HepG2 (cell line): Measurements from ENCODE around the gene FMNL1. TPM values are rescaled to one million over a fixed set of nuclear protein-coding genes. Genes with fewer than 3 reads are reported as not detected.

Source experiments
- BRCA1 ChIP-seq: sonication (generic); formaldehyde crosslinking; IDR thresholded peaks from 2 replicates; pipeline ENCODE4 v1.4.0; 2020; ENCODE audit warnings: missing genetic modification reagents
- GLI4 ChIP-seq: sonication (generic); formaldehyde crosslinking; IDR thresholded peaks from 2 replicates; pipeline ENCODE4 v1.5.1; 2020; ENCODE audit warnings: missing genetic modification reagents, mild to moderate bottlenecking, moderate library complexity, borderline replicate concordance
- ISX ChIP-seq: sonication (generic); formaldehyde crosslinking; conservative IDR thresholded peaks from 2 replicates; pipeline ENCODE4 v1.5.0; 2020; ENCODE audit warnings: missing genetic modification reagents
- NRL ChIP-seq: sonication (generic); formaldehyde crosslinking; IDR thresholded peaks from 2 replicates; pipeline ENCODE4 v1.5.0; 2020; ENCODE audit warnings: missing genetic modification reagents, mild to moderate bottlenecking, moderate library complexity, borderline replicate concordance
- PHF20 ChIP-seq: sonication (generic); formaldehyde crosslinking; IDR thresholded peaks from 2 replicates; pipeline ENCODE4 v1.5.0; 2020; ENCODE audit warnings: mild to moderate bottlenecking, missing genetic modification reagents
- PRDM15 ChIP-seq: sonication (generic); formaldehyde crosslinking; IDR thresholded peaks from 2 replicates; pipeline ENCODE4 v1.4.0; 2020; ENCODE audit warnings: missing genetic modification reagents
- RFX3 ChIP-seq: IDR thresholded peaks from 2 replicates; pipeline ENCODE4 v1.6.1; 2016; ENCODE audit warnings: missing biosample characterization, missing genetic modification reagents
- ZNF616 ChIP-seq: sonication (generic); formaldehyde crosslinking; IDR thresholded peaks from 2 replicates; pipeline ENCODE4 v1.5.0; 2020; ENCODE audit warnings: low read depth, mild to moderate bottlenecking, missing genetic modification reagents
- ZNF687 ChIP-seq: sonication (generic); formaldehyde crosslinking; IDR thresholded peaks from 2 replicates; pipeline ENCODE4 v1.5.1; 2020; ENCODE audit warnings: mild to moderate bottlenecking, missing genetic modification reagents, moderate library complexity
- ZNF724P ChIP-seq: sonication (generic); formaldehyde crosslinking; IDR thresholded peaks from 2 replicates; pipeline ENCODE4 v1.8.0; 2022; ENCODE audit warnings: missing genetic modification reagents, borderline replicate concordance
- ZSCAN22 ChIP-seq: sonication (generic); formaldehyde crosslinking; IDR thresholded peaks from 2 replicates; pipeline ENCODE4 v1.4.0; 2020; ENCODE audit warnings: mild to moderate bottlenecking, missing genetic modification reagents
- polyA plus RNA-seq, 8 experiments: library from polyadenylated mRNA; depleted of rRNA in 3 of 8; stranded (reverse) in 7 of 8; unstranded in 1 of 8; fragments of >200 nt; fragmentation: Illumina TruSeq in 4 of 8; extraction: Trizol in 4 of 8; gene quantifications; 2 replicates each; pipeline versions ENCODE4 v1.2.1 to v1.2.3, GENCODE V29; 2011 to 2016; ENCODE audit warnings: low read depth in 4 of 8, missing spikeins in 1 of 8, mixed read lengths in 1 of 8; ENCODE audit not compliant: insufficient read depth in 1 of 8
- total RNA-seq, 5 experiments: library from RNA; depleted of rRNA; stranded (reverse); fragments of >200 nt; fragmentation: Illumina TruSeq; extraction: Trizol; gene quantifications; 2 replicates each; pipeline ENCODE4 v1.2.3, GENCODE V29; 2016; ENCODE audit warnings: low read depth in 1 of 5
- TF ChIP-seq, protein P1 (sequence below): sonication (generic); formaldehyde crosslinking; IDR thresholded peaks from 2 replicates; pipeline ENCODE4 v1.5.0; 2020; ENCODE audit warnings: mild to moderate bottlenecking, missing genetic modification reagents, moderate library complexity
- TF ChIP-seq, protein P2 (sequence below): sonication (generic); formaldehyde crosslinking; IDR thresholded peaks from 2 replicates; pipeline ENCODE4 v1.4.0; 2020; ENCODE audit warnings: missing genetic modification reagents
- TF ChIP-seq, protein P3 (sequence below): sonication (generic); formaldehyde crosslinking; IDR thresholded peaks from 2 replicates; pipeline ENCODE4 v1.8.0; 2022; ENCODE audit warnings: missing genetic modification reagents, mild to moderate bottlenecking, inconsistent platforms, borderline replicate concordance

The FMNL1 gene
- total and polyA plus RNA-seq, 2 of the 13 experiments (the other 11 are each of a cell fraction or from before 2014, with no cell fraction given) = 0.53 to 0.70 TPM

GRCh38 chr17:45235416-45236281 lies 14.0 kb downstream of the FMNL1 start (continued):
- TF ChIP-seq NRL (CRISPR knock-in tag) = peak; percentile 45; the same call in 1 of the 2 replicates
- TF ChIP-seq PHF20 (CRISPR knock-in tag) = no peak
- TF ChIP-seq, protein P1, sequence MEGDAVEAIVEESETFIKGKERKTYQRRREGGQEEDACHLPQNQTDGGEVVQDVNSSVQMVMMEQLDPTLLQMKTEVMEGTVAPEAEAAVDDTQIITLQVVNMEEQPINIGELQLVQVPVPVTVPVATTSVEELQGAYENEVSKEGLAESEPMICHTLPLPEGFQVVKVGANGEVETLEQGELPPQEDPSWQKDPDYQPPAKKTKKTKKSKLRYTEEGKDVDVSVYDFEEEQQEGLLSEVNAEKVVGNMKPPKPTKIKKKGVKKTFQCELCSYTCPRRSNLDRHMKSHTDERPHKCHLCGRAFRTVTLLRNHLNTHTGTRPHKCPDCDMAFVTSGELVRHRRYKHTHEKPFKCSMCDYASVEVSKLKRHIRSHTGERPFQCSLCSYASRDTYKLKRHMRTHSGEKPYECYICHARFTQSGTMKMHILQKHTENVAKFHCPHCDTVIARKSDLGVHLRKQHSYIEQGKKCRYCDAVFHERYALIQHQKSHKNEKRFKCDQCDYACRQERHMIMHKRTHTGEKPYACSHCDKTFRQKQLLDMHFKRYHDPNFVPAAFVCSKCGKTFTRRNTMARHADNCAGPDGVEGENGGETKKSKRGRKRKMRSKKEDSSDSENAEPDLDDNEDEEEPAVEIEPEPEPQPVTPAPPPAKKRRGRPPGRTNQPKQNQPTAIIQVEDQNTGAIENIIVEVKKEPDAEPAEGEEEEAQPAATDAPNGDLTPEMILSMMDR (CRISPR knock-in tag) = peak; percentile 85
- TF ChIP-seq, protein P2, sequence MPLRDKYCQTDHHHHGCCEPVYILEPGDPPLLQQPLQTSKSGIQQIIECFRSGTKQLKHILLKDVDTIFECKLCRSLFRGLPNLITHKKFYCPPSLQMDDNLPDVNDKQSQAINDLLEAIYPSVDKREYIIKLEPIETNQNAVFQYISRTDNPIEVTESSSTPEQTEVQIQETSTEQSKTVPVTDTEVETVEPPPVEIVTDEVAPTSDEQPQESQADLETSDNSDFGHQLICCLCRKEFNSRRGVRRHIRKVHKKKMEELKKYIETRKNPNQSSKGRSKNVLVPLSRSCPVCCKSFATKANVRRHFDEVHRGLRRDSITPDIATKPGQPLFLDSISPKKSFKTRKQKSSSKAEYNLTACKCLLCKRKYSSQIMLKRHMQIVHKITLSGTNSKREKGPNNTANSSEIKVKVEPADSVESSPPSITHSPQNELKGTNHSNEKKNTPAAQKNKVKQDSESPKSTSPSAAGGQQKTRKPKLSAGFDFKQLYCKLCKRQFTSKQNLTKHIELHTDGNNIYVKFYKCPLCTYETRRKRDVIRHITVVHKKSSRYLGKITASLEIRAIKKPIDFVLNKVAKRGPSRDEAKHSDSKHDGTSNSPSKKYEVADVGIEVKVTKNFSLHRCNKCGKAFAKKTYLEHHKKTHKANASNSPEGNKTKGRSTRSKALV (CRISPR knock-in tag) = no peak
- TF ChIP-seq ZNF724P = no peak
- TF ChIP-seq, protein P3, sequence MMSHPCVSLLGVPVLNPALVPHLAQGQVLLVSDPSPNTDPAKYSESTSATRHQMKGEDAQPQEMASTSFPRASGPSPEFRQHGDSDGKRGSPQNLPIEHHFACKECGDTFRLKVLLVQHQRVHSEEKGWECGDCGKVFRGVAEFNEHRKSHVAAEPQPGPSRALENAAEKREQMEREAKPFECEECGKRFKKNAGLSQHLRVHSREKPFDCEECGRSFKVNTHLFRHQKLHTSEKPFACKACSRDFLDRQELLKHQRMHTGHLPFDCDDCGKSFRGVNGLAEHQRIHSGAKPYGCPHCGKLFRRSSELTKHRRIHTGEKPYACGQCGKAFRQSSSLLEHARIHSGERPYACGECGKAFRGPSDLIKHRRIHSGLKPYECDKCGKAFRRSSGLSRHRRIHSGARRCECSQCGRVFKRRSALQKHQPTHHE (CRISPR knock-in tag) = no peak
- no peak for TF ChIP-seq BRCA1 (CRISPR knock-in tag)
- TF ChIP-seq ISX (CRISPR knock-in tag) = no peak
- TF ChIP-seq RFX3 (CRISPR knock-in tag) = no peak
- no peak for TF ChIP-seq ZSCAN22 (CRISPR knock-in tag)
- no peak for TF ChIP-seq PRDM15 (CRISPR knock-in tag)
- no peak for TF ChIP-seq ZNF616
- TF ChIP-seq GLI4 (CRISPR knock-in tag) = no peak
- peak; percentile 22; the same call in 1 of the 2 replicates for TF ChIP-seq ZNF687 (CRISPR knock-in tag)
